Measurements from ENCODE around the gene PHLDA3.

GRCh38 chr1:201419256-201419655 is 49.7 kb downstream of the PHLDA3 start:
- TF ChIP-seq CTCF (conservative IDR thresholded peaks at IDR 0.05 in 1 of 2, IDR thresholded peaks at IDR 0.05 in 1 of 2; ENCODE audit: low read depth in 1 of 2, low read length in 2 of 2) (no peak), EZH2 (IDR thresholded peaks at IDR 0.05; ENCODE audit: low read length, missing control alignments) (no peak)

Data from fibroblast of lung (primary cell).